ENCODE results near the gene C17orf58. TPM values are rescaled to one million over a fixed set of nuclear protein-coding genes. Genes with fewer than 3 reads are reported as not detected.

C17orf58 gene
- total and polyA plus RNA-seq, 9 of the 15 experiments (the other 6 are each of a cell fraction or from before 2014, with no cell fraction given) = 8.6 to 37.4 (median 27.6) TPM

- 0 out of 2 replicates have a peak, but pooled peaks have one; percentile 1 for TF ChIP-seq PBX2 (CRISPR knock-in tag; IDR thresholded peaks at IDR 0.05; ENCODE audit: low read depth)
- TF ChIP-seq PBX2 (tag; conservative IDR thresholded peaks at IDR 0.05; ENCODE audit: low read depth) = no peak
- no peak; the same call in 1 of the 2 replicates for TF ChIP-seq CREB1 (IDR thresholded peaks at IDR 0.05)
- TF ChIP-seq CREB1 (CRISPR knock-in tag; IDR thresholded peaks at IDR 0.05) = no peak; the same call in none of the 2 replicates
- TF ChIP-seq THAP12 (CRISPR knock-in tag; IDR thresholded peaks at IDR 0.05) = peak; percentile 27; the same call in 1 of the 2 replicates
- TF ChIP-seq LCOR (CRISPR knock-in tag; IDR thresholded peaks at IDR 0.05) = peak; percentile 89; the same call in 1 of the 2 replicates
- TF ChIP-seq PHF20 (IDR thresholded peaks at IDR 0.05; ENCODE audit: partially characterized antibody) = no peak
- no peak for TF ChIP-seq PYGO2 (tag; IDR thresholded peaks at IDR 0.05)
- no peak for TF ChIP-seq THAP7 (CRISPR knock-in tag; IDR thresholded peaks at IDR 0.05)
- TF ChIP-seq NR1H2 (CRISPR knock-in tag; IDR thresholded peaks at IDR 0.05) = peak; percentile 44; the same call in 1 of the 2 replicates
- TF ChIP-seq C11orf30 (IDR thresholded peaks at IDR 0.05; ENCODE audit: low read depth) = no peak
- no peak for TF ChIP-seq HNRNPK (IDR thresholded peaks at IDR 0.05; ENCODE audit: low read depth, low read length, poor library complexity, severe bottlenecking)
- TF ChIP-seq KAT7 (CRISPR knock-in tag; IDR thresholded peaks at IDR 0.05; ENCODE audit: borderline replicate concordance) = peak; percentile 98
- TF ChIP-seq PHF8 (IDR thresholded peaks at IDR 0.05; ENCODE audit: borderline replicate concordance, low read length) = peak; percentile 82
- no peak for TF ChIP-seq STAG1 (CRISPR knock-in tag; IDR thresholded peaks at IDR 0.05; ENCODE audit: borderline replicate concordance)
- no peak for TF ChIP-seq PPARD (CRISPR knock-in tag; IDR thresholded peaks at IDR 0.05)
- no peak for TF ChIP-seq ZNF584 (CRISPR knock-in tag; IDR thresholded peaks at IDR 0.05; ENCODE audit: low read depth)
- TF ChIP-seq FOXJ3 (CRISPR knock-in tag; IDR thresholded peaks at IDR 0.05) = no peak
- TF ChIP-seq BDP1 (IDR thresholded peaks at IDR 0.05; ENCODE audit: insufficient read depth, insufficient read length) = no peak
- no peak for TF ChIP-seq FOXA1 (IDR thresholded peaks at IDR 0.05; ENCODE audit: borderline replicate concordance)
- TF ChIP-seq HEY1 (CRISPR knock-in tag; IDR thresholded peaks at IDR 0.05; ENCODE audit: borderline replicate concordance) = no peak
- peak; percentile 62; the same call in 1 of the 2 replicates for TF ChIP-seq GATAD2B (IDR thresholded peaks at IDR 0.05; ENCODE audit: borderline replicate concordance)
- TF ChIP-seq POU5F1 (IDR thresholded peaks at IDR 0.05; ENCODE audit: borderline replicate concordance, low read depth, low read length, partially characterized antibody) = no peak
Measured at GRCh38 chr17:68035523-68036303, 39.4 kb upstream of the C17orf58 start, which contains the start of gene KPNA2 (continued).
